GM21717 (cell line): Measurements from ENCODE around the gene AHRR.
"Not testable (repeated sequence)": the region's sequence is repeated elsewhere in the genome, so short reads cannot be mapped to it uniquely, and the experiment has no call there.

Source experiments
- ATAC-seq: cut with Tn5 transposase; IDR thresholded peaks from one replicate; pipeline ENCODE4 v1.9.1; 2021; ENCODE audit warnings: mild to moderate bottlenecking, moderate library complexity; ENCODE audit not compliant: unreplicated experiment

AHRR gene

DNA sequence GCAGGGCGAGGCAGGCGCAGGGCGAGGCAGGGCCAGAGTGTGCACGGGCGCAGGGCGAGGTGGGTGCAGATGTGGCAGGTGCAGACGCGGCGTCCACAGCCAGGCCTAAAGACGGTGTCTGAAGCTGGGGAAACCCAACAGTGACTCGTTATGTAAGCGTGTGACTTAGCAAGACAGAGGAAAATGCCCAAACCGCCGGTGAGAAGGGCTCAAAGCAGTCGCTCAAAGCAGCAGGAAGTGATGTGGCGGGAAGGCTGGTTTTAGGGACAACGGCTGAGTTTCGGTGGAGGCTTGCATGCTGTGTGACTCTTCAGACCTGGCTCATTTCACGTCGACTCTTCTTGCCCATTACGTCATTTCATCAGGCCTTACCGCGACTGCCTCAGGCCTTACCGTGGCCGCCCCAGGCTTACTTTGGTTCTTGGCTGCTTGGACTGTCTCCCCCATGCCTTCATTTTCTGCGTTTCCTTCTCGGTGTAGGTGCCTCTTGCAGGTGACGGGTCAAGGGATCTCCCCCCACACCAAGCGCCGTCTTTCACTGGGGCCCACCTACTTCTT lies 71.0 kb downstream of the AHRR start:
- peak; percentile 47 for ATAC-seq

DNA sequence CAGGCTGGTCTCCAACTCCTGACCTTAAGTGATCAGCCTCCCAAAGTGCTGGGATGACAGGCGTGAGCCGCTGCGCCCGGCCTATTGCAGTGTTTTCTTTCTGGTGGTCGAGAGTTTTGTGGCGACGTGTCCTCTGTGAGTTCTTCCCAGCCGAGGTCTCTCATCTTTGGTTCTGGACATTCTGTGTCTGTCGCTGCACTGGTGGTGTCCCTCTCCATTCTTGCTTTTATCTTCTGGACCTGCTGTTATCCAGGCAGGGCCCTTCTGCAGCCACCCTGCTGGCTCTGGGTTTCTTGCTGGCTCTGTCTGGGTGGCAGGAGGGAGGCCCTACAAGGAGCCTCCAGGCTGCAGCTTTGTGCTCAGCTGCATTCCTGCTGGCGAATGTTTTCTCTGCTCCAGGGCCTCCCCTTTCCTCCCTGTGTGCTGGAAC lies 72.3 kb downstream of the AHRR start:
- no peak for ATAC-seq

DNA sequence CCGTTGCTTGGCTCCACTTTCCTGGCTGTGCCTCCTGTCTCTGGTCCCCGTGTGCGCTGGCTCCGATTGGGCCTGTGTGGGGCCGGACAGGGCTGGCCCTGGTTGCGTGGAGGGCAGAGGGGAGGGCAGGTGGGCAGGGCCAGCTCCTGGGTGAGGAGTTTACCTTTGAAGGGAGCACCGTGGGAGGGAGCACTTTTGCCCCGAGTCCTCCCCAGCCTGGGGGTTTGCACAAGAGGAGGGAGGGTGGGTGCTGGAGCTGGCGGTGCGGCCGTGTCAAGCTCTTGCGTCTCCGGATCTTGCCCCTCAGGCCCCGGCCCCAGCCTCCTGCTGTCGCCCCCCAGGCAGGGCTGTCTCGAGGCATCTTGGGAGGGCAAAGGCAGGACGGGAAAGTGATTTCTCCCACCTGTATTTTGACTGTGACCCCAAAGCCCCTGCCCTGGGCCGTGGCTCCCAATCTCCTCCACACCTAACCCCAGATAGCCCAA lies 73.2 kb downstream of the AHRR start:
- ATAC-seq, result no peak

DNA sequence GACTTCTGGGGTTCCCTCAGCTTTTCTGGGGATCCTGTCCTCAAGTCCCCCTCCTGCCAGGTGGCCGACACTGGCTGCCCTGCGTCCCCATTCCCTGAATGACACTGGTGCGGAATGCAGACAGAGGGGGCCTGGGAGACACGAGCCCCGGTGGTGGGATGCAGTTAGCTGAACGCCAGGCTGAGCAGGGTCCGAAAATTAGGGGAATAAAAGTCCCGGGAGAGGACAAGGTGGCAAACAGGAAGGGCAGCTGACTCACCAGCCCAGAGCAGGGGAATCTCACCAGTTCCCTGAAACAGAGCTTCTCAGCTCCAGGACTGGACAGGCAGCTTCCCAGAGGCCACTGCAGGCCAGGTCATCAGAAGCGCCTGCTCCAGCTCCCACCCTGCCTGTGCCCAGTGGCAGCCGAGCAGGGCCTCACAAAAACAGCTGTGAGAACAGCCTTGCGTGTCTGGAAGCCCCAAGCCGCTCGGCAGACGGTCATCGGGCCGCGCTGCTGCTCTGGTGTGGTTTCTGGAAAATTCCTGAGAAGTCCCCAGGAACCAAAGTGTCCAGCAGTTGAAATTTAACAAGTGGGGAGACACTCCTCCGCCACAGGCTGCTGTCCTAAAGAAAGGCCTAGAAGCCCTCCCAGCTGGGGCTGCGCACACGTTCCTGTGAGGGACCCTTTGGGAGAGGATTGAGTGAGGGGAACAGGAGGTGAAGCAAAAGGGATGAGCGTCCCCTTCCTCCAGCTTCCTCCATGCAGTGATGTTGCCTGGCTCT lies 73.8 kb downstream of the AHRR start:
- ATAC-seq, result no peak

DNA sequence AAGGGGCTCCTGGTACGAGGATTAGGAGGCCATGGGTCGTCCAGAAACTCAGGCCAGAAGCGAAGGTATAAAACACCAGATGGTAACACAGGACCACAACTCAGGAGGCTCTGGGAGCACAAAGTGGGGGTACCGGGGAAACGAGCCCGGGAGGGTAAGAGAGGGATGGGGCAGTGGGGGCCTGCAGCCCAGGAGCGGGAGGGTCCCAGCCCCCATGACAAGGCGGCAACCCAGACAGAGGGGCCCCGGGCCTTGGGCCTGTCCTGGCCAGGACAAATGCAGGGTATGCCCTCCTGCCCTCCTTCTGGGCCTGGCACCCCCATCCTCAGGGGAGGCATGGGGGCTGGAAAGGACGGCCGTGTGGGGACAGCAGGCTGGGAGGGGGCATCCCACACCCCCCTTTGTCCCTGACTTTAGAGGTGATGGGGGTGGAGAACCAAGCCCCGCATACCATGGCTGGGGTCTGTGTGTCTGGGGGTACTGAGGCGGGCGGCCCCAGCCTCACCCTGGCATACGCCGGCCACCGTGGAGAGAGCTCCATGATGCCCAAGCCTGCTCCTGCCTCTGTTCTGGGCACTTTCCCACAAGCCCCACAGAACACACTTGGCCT lies 74.5 kb downstream of the AHRR start:
- ATAC-seq, result no peak

DNA sequence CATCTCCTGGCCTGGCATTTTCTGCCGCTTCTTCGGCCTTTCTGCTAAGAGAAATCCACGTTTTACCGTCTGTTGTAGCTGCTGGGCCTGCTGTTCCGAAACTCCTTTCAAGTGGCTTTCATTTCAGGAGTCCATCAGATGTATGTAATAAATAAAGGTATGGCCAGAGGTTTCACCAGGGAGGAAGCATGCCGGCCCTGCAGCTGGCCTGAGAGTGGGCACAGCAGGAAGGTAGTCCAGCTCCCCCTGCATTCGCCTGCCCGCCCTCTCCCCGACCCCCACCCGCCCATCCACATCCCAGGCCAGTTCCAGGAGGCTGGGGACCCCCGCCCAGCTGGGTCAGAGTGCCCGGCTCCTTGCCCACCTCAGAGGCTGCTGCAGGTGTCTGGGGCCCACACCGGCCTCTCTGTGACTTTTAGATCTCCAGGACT lies 75.0 kb downstream of the AHRR start:
- no peak for ATAC-seq

DNA sequence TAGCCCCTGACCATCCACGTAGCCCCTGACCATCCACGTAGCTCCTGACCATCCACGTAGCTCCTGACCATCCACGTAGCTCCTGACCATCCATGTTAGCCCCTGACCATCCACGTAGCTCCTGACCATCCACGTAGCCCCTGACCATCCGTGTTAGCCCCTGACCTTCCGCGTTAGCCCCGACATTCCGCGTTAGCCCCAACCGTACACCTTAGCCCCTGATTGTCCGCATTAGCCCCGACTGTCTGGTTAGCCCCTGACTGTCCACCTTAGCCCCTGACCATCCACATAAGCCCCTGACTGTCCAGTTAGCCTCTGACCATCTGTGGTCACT lies 76.6 kb downstream of the AHRR start:
- not testable (repeated sequence) for ATAC-seq

DNA sequence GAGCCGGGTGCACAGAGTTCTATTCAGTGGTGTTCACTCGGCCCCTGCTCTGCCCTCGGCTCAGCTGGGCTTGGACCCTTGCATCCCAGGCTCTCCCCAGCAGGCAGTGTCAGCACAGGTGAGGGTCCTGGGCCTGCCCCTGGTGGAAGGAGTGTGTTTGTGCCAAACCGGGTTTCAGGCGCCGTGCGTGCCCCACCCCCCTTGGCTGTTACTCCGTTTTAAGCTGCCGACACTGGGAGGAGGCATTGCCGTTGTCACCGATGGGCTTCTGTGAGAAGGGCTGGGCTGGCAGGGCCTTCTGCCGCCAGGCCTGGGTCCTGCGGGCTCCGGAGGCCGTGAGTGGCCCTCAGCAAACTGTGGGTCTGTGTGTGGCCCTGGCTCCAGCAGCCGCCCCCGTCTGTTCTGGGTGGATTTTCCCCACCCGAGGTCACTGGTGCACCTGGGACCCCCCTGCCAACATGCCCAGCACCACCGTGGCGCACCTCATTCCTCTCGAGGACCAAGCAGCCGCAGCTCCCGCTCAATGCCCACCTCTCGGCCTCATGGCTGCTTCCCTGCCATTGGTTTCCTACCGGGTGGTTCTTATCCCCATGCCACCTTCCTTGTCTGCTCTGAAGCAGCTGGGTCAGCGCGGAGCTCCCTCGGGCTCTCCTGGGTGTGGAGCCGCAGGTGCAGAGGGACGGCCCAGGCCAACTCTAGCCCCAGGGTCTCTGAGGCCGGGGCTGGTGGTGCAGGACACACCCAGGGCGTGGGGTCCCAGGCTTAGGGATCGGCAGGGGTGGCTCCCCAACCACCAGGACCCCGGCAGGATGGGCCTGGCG lies 77.2 kb downstream of the AHRR start:
- no peak for ATAC-seq

DNA sequence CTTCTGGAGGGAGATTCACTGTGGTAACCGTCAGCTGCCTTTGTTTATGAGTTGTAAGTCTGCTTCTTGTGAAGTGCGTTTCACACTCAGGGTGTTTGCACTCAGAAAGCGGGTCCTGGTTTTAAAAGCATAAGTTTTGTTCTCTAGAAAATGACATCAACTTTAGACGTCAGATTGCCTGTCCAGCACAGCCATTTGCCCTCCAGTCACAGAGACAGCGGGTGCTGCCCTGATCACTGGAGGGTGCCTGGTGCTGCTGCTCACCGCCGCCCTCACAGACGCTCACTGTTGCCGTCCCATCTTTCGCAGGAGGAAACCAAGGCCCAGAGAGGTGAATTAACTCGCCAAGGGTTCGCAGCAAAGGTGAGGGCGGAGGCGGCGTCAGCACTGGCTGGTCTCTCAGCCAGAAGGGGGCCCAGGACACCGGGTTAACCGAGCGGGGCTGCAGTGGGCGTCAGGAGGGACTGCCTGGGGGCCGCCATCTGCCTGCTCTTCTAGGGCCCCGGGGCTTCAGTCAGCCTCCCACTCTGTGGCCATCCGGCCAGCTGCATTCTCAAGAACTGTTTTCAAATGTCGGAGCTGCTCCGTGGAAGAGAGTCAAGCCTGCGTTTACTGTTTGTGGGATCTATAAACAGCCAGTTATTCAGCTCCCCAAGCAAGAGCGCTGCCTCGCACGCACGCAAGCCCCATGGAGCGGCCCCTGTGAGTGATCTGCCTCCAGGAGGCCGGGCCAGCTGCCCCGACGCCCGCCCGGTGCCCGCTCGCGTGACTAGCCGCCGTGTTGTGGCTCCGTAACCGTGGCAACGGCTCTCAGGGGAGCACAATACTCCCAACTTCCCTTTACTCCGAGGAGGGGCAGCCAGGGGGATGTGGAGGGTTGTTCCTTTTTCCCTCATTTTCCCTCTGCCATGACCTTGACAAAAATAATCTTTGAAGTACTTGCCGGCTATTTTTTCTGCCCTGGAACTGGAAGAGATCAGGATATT lies 78.1 kb downstream of the AHRR start:
- peak; percentile 59 for ATAC-seq

DNA sequence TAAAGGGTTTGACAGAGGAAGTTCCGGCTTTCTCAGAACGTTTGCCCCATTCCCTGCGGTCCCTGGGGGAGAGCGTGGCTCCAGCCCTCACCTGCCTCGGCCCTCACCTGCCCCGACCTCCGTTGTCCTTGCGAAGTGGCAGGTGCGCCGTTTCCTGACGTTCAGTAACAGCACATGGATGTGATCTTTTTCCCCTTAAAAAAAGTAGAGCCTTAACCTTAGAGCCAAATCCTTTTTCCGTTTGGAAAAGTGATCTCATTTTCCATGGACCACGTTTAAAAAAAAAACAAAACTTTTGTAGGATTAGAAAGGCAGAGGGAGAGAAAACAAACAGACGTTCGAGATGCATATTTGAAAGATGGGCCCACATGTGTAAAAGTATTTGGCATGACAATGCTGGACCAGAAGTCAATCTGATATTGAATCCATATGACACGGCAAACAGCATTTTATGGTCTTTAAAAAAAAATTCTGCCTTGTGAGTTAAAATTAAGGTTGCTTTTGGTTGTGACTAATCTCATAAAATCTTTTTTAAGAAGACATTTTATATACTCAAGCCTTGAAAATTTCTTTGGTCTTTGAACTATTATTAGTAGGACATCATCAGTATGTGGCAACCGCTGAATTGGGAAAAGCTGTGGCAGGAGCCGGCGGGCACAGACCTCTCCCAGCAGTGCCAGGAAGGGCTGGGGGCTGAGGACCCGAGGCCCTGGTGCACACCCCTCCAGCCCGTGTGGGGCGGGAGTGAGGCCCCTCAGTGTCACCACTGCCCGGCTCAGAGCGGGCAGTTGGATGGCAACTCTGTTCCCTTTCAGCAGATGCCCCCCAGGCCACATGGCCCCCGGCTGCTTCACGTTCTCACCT lies 79.0 kb downstream of the AHRR start:
- ATAC-seq, result peak; percentile 11

DNA sequence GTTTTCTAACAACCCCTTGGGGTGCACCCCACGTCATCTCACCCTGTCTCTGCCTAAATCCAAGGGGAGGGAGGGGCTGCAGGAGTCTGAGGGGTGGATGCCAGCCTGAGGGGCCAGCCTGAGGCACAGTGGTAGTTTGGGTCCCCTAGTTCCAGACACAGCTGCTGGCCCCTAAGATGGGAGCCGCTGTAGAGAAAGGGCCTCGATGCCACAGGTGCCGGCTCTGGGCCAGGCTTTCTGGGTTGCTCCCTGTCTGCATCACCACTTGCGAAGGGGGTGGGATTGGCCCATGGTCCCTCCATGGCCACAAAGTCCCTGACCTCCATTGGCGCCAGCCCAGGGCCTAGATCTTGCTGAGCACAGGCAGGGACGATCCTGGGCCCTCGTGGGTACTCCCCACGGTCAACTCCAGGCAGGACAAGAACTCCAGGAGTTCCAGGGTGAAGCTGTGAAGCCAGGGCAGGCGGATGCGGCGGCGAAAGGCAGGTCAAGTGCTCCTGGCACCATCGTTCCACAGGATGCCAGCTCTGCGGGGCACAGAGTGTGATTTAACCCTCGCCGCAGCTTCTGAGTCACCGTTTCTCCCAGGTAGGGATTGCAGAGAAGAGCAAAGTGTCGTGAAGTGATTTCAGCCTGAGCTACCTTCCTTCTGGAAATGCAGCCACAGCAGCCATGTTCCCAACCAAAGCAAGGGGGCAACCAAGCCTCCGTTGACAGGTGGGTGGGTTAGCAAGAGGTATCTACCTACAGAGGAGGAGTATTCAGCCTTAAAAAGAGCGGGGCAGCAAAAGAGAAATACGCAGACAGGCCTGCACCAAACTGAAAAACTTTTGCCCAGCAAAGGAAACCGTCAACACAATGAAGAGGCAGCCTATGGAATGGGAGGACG lies 79.9 kb downstream of the AHRR start:
- no peak for ATAC-seq

DNA sequence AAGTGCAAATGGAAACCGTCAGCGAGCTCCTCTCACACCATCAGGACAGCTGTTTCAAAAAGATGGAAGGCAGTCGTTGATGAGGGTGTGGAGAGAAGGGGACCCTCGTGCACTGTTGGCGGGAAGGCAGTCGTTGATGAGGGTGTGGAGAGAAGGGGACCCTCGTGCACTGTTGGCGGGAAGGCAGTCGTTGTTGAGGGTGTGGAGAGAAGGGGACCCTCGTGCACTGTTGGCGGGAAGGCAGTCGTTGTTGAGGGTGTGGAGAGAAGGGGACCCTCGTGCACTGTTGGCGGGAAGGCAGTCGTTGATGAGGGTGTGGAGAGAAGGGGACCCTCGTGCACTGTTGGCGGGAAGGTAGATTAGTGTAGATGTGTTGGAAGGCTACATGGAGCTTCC lies 80.7 kb downstream of the AHRR start:
- ATAC-seq, result not testable (repeated sequence)

DNA sequence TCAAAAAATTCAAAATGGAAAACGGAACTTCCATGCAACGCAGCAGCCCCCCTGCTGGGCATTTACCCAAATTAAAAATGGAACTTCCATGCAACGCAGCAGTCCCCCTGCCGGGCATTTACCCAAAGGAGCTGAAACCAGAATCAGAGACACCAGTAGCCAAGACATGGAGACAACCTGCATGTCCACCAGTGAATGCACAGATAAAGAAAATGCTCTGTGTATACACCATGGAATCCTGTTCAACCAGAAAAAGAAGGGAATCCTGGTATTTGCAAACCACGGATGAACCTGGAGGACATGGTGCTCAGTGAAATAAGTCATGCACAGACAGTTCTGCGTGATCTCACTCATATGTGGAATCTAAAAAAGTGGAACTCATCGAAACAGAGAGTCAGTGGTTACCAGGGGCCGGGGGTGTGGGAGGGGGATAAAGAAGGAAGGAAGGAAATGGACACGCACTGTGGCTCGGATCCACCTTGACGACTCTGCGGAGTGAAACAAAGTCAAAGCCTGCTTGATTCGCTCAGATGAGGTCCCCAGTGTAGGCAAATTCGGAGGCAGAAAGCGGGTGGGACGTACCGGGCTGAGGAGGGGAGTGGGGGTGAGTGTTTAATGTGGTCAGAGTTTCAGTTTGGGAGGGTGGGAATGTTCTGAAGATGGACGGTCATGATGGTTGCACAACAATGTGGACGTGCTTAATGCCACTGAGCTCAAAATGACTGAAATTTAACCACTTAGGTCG lies 81.3 kb downstream of the AHRR start:
- ATAC-seq, result peak; percentile 53

DNA sequence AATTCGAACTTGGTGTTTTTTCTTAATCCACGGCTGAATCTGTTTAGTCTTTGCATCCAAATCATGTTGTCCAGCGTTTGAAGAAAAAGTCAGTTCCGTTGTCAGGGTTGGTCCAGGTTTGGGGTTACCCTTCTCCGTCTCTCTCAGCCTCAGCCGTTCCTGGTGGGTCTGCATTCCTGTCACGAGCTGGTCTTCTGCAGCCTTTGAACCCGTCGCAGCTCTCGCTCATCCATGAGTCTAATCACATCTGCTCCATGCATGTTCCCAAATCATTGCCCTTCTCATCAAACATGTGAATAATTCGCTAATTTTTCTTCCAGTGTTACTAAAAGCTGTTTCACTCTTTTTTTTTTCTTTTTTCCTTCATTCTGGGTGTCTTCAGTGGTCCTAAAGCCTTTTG lies 82.5 kb downstream of the AHRR start:
- no peak for ATAC-seq

DNA sequence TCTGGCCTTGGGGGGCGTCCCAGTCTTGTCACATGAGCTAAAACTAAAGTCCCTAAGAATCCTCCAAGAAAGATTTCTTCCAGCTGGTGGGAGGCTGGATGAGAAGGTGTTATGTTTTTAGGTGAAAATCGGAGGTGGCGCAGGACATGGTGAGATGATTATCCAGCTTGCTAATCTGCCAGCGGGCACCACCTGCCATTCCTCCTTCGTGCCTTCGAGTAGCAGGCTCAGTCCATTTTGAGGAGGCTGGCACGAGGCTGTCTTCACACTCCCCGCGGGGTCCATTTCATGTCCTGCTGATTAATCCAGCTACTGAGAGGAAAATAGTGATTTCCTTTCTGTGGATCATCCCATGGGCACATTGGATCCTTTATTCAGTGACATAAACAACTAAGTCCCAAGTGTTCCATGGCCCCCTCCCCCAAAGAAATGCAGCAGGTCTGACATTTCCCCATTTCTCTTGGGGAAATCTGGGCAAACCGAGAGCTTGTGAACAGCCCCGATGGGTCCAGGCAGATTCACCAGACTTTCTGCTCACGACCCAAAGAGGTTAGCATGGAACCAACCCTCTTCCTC lies 83.2 kb downstream of the AHRR start:
- ATAC-seq, result no peak

DNA sequence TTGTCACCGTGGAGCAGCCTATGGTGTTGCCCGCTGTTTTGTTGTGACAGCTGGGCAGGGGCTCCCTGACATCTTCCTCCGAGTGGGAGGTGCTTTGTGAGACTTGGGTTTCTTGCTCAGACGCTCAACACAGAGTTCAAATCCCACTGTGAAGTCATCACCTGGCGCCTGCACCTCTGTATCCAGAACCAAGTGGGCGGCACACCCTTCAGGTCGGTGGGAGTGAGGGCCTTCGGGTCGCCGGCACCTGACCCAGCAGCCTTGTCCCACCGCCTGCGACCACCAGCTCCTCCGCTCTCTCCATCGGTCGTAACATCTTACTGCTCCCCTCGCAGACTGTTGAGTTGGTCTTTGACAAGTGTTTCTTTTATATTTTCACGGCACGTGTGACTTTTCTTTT lies 83.9 kb downstream of the AHRR start:
- no peak for ATAC-seq

DNA sequence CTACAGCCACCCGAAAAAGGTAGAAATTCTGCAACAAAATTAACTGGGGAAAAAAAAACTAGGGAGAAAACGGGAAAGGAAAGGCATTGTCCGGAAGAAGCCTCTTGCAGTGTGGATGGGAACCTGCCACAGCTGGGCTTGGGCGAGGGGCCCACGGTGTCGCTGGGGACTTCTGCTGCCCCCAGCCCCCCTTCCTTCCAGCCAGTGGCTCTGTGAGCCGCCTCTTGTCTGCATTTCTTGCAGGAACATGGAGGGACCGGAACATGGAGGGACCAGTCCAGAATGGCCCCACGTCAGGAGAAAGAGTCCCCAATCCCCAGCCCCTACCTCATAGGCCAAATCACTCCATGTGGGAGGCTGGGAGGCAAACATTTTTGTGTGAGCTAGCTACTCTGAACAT lies 84.5 kb downstream of the AHRR start:
- ATAC-seq, result no peak
